MM.1S (cell line): ENCODE results near the gene NAGPA.

Source experiments
- DNase-seq: peaks from one replicate; pipeline ENCODE4 v3.0.0-alpha.2; 2015
- H2AFZ ChIP-seq: fragments of 300-600 bp; sonication (generic); 2 replicates; pipeline ENCODE4 v1.6.0; 2016; ENCODE audit warnings: antibody characterized with exemption, low read length
- H3F3A ChIP-seq: fragments of 300-600 bp; sonication (generic); 2 replicates; pipeline ENCODE4 v1.6.1; 2016; ENCODE audit warnings: mild to moderate bottlenecking, antibody characterized with exemption, low read length, moderate library complexity, mixed read lengths; ENCODE audit not compliant: insufficient read depth
- H3K27ac ChIP-seq: fragments of 300-600 bp; sonication (generic); 2 replicates; pipeline ENCODE4 v1.5.1; 2016; ENCODE audit warnings: mild to moderate bottlenecking, low read length
- H3K27me3 ChIP-seq: fragments of 300-600 bp; sonication (generic); replicated peaks from 2 replicates; pipeline ENCODE4 v1.6.0; 2016; ENCODE audit warnings: low read length; ENCODE audit not compliant: insufficient read depth
- H3K36me3 ChIP-seq: fragments of 300-600 bp; sonication (generic); replicated peaks from 2 replicates; pipeline ENCODE4 v1.6.1; 2016; ENCODE audit warnings: mild to moderate bottlenecking, low read length, mixed read lengths; ENCODE audit not compliant: insufficient read depth
- H3K4me1 ChIP-seq: fragments of 300-600 bp; sonication (generic); 2 replicates; pipeline ENCODE4 v1.6.1; 2016; ENCODE audit warnings: low read length, mixed read lengths
- H3K4me2 ChIP-seq: fragments of 300-600 bp; sonication (generic); 2 replicates; pipeline ENCODE4 v1.6.0; 2016; ENCODE audit warnings: low read depth, low read length
- H3K4me3 ChIP-seq: fragments of 300-600 bp; sonication (generic); 2 replicates; pipeline ENCODE4 v1.5.1; 2016; ENCODE audit warnings: low read length, mixed read lengths
- H3K79me2 ChIP-seq: fragments of 300-600 bp; sonication (generic); 2 replicates; pipeline ENCODE4 v1.6.1; 2016; ENCODE audit warnings: mixed run types, low read length, mixed read lengths
- H3K9ac ChIP-seq: fragments of 300-600 bp; sonication (generic); 2 replicates; pipeline ENCODE4 v1.6.1; 2016; ENCODE audit warnings: low read length, mixed read lengths
- H3K9me2 ChIP-seq: fragments of 300-600 bp; sonication (generic); replicated peaks from 2 replicates; pipeline ENCODE4 v1.6.1; 2016; ENCODE audit warnings: mild to moderate bottlenecking, low read length, mixed read lengths; ENCODE audit not compliant: insufficient read depth
- H3K9me3 ChIP-seq: fragments of 300-600 bp; sonication (generic); replicated peaks from 2 replicates; pipeline ENCODE4 v1.6.1; 2016; ENCODE audit warnings: mild to moderate bottlenecking, low read length, mixed read lengths; ENCODE audit not compliant: insufficient read depth
- H4K20me1 ChIP-seq: fragments of 300-600 bp; sonication (generic); 2 replicates; pipeline ENCODE4 v1.6.1; 2016; ENCODE audit warnings: mild to moderate bottlenecking, low read length, moderate library complexity, mixed read lengths; ENCODE audit not compliant: insufficient read depth
- EZH2 ChIP-seq: fragments of 300-600 bp; sonication (generic); optimal IDR thresholded peaks from 2 replicates; pipeline ENCODE3; 2017; ENCODE audit warnings: low read depth, mild to moderate bottlenecking, antibody characterized with exemption, low read length, mixed read lengths
- EZH2phosphoT487 ChIP-seq: fragments of 300-600 bp; sonication (generic); IDR thresholded peaks from 2 replicates; pipeline ENCODE4 v1.6.1; 2018; ENCODE audit warnings: antibody characterized with exemption, low read length
- TF ChIP-seq, protein P1 (sequence below): fragments of 300-600 bp; sonication (generic); IDR thresholded peaks from 2 replicates; pipeline ENCODE4 v1.5.1; 2016; ENCODE audit warnings: antibody characterized with exemption, low read length, mixed read lengths

NAGPA gene

DNA sequence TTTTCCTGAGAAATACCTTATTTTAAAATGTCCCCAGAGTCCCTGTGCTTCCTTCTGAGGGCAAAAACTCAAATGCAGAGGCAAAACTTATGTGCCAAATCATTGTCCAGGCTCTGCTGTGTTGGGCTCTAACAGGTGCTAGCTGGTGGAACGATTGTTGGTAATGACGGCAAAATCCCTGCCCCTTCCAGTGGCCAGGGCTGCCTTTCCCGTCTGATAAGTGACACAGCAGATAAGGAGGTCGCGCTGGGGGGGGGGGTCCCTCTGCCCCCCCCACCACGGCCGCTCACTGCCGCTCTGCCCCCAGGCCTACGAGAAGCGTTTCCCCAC is 46.5 kb downstream of the NAGPA start:
- Histone ChIP-seq H3K79me2 (no peaks in the 10 kb centered on the region), H3K9me3 (no peaks in the 10 kb centered on the region), H2AFZ (no peak overlapping the region), H3F3A (no peaks in the 10 kb centered on the region), H3K27me3 (peaks cover 74% of the 10 kb centered on the region), H3K27ac (no peak overlapping the region), H3K4me2 (no peak overlapping the region), H3K36me3 (no peaks in the 10 kb centered on the region), H4K20me1 (no peaks in the 10 kb centered on the region), H3K4me1 (no peaks in the 10 kb centered on the region), H3K4me3 (no peak overlapping the region), H3K9me2 (no peaks in the 10 kb centered on the region), H3K9ac (no peak overlapping the region)
- TF ChIP-seq, protein P1, sequence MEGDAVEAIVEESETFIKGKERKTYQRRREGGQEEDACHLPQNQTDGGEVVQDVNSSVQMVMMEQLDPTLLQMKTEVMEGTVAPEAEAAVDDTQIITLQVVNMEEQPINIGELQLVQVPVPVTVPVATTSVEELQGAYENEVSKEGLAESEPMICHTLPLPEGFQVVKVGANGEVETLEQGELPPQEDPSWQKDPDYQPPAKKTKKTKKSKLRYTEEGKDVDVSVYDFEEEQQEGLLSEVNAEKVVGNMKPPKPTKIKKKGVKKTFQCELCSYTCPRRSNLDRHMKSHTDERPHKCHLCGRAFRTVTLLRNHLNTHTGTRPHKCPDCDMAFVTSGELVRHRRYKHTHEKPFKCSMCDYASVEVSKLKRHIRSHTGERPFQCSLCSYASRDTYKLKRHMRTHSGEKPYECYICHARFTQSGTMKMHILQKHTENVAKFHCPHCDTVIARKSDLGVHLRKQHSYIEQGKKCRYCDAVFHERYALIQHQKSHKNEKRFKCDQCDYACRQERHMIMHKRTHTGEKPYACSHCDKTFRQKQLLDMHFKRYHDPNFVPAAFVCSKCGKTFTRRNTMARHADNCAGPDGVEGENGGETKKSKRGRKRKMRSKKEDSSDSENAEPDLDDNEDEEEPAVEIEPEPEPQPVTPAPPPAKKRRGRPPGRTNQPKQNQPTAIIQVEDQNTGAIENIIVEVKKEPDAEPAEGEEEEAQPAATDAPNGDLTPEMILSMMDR: no peak
- TF ChIP-seq EZH2phosphoT487 (no peak), EZH2 (no peak)
- no peak for DNase-seq

GRCh38 chr16:4984174-4984990 is 49.4 kb downstream of the NAGPA start:
- H3K4me3 ChIP-seq: no peak overlapping the region
- H2AFZ ChIP-seq: no peak overlapping the region
- H3K4me1 ChIP-seq: no peaks in the 10 kb centered on the region
- H4K20me1 ChIP-seq: no peaks in the 10 kb centered on the region
- H3K9me3 ChIP-seq: no peaks in the 10 kb centered on the region
- no peak overlapping the region for H3K4me2 ChIP-seq
- no peaks in the 10 kb centered on the region for H3K36me3 ChIP-seq
- peaks cover 76% of the 10 kb centered on the region for H3K27me3 ChIP-seq
- TF ChIP-seq EZH2 (no peak), EZH2phosphoT487 (no peak)
- TF ChIP-seq, protein P1: no peak
- H3K79me2 ChIP-seq: no peaks in the 10 kb centered on the region
- H3K27ac ChIP-seq: no peak overlapping the region
- no peak overlapping the region for H3K9ac ChIP-seq
- no peaks in the 10 kb centered on the region for H3F3A ChIP-seq
- no peak for DNase-seq
- no peaks in the 10 kb centered on the region for H3K9me2 ChIP-seq

DNA sequence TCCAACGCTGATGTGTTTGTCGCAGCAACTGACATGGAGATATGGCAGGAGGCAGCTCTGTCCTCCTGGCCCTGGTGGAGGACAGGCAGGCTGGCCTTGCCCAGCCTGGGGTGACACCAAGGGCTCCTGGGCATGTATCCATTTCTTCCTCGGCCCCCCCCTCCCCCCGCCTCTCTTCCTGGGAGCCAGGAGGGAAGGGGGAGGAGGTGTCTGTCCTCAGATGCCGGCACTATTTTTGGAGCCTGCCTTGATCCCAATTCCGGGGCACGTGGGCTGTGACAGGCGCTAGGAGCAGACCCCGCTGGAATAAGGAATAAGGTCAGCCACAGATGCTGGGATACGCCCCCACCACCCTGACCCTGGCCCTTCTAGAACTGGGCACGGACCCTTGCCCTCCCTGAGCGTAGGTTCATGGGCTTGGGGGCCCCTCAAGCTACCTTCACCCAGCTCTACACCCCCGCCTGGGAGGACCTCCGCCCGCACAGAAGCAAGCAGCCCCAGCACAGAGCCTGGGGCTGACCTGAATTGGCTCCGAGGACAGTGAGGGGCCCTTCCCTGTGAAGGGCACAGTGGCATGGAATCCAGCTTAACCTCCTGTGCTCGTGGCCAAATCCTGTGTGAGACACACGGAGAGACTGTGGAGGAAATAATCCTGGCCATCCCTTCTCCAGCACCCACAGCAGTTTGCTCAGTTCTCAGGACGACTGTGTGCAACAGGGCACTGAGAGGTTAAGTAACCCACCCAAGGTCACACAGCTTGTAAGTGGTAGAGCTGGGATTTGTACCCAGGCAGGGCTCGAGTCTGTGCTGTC is 51.5 kb downstream of the NAGPA start:
- Histone ChIP-seq H3K4me2 (no peak overlapping the region), H3K79me2 (no peaks in the 10 kb centered on the region), H3K27me3 (peaks cover 67% of the 10 kb centered on the region), H3F3A (no peaks in the 10 kb centered on the region), H3K27ac (no peak overlapping the region), H3K4me3 (no peak overlapping the region), H3K9ac (no peak overlapping the region), H2AFZ (no peak overlapping the region), H3K9me3 (no peaks in the 10 kb centered on the region), H3K9me2 (no peaks in the 10 kb centered on the region), H4K20me1 (no peaks in the 10 kb centered on the region), H3K36me3 (no peaks in the 10 kb centered on the region), H3K4me1 (no peaks in the 10 kb centered on the region)
- DNase-seq: no peak
- TF ChIP-seq EZH2: no peak
